ENCODE results near the gene AFAP1L1. TPM values are rescaled to one million over a fixed set of nuclear protein-coding genes. Genes with fewer than 3 reads are reported as not detected.

AFAP1L1 gene
- total and polyA plus RNA-seq, 2 donors (not counting 3 experiments of a cell fraction or from before 2014, with no cell fraction given) = 7.9 to 73.2 TPM

- Histone ChIP-seq H4K20me1 (replicated peaks; ENCODE audit: control insufficient read depth, extremely low read depth, insufficient read depth, low read length) (no peaks in the 10 kb centered on the region), H3K9ac (replicated peaks; ENCODE audit: extremely low read depth, insufficient read depth, low read length) (no peak overlapping the region), H3K9me1 (replicated peaks; ENCODE audit: control insufficient read depth, extremely low read depth, insufficient read depth, low read length) (no peaks in the 10 kb centered on the region), H3K4me3 (replicated peaks in 1 of 3; ENCODE audit: insufficient read depth in 1 of 3, low read depth in 1 of 3, low read length in 3 of 3) (no peak overlapping the region), H3K4me1 (ENCODE audit: control insufficient read depth, extremely low read depth, insufficient read depth, low read length) (peaks cover 3% of the 10 kb centered on the region), H3K9me3 (replicated peaks; ENCODE audit: control insufficient read depth, insufficient read depth, low read length) (no peaks in the 10 kb centered on the region), H3K27me3 (ENCODE audit: control insufficient read depth in 2 of 2, insufficient read depth in 2 of 2, low read length in 2 of 2) (no peaks in the 10 kb centered on the region), H3K4me2 (ENCODE audit: insufficient read depth, low read length) (no peak overlapping the region), H2AFZ (ENCODE audit: low read depth, low read length) (no peak overlapping the region), H3K79me2 (ENCODE audit: control insufficient read depth, insufficient read depth, low read length) (no peaks in the 10 kb centered on the region), H3K27ac (ENCODE audit: insufficient read depth, low read depth, low read length) (no peak overlapping the region), H3K36me3 (ENCODE audit: control insufficient read depth in 2 of 2, extremely low read depth in 1 of 2, insufficient read depth in 2 of 2, low read length in 2 of 2) (peaks cover 0 to 2% of the 10 kb centered on the region in 2 experiments)
- ChIA-PET CTCF (interaction anchor here (1.4 to 5.9 kb wide), 5 partner anchors 7 to 258 kb away, joined by 4 to 67 read pairs (median 7); no protein-coding TSS in a partner anchor), POLR2A (no interaction called here)
- intact Hi-C loops (cut with micrococcal nuclease) (no loop called here), dilution Hi-C loops (cut with MboI; ENCODE audit: extremely low pct_ligation_motif_present, low sequenced_read_pairs) (no loop called here)
- FAIRE-seq = no peak
- no peak for DNase-seq (ENCODE audit: low read depth, low spot score)
- TF ChIP-seq JUN (IDR thresholded peaks at IDR 0.05; ENCODE audit: borderline replicate concordance, insufficient read depth, insufficient read length, low read depth) (no peak), POLR2A (IDR thresholded peaks at IDR 0.05; ENCODE audit: low read depth, low read length) (no peak), EZH2 (IDR thresholded peaks at IDR 0.05; ENCODE audit: borderline replicate concordance, low read depth, low read length, severe bottlenecking) (no peak), CTCF (IDR thresholded peaks at IDR 0.05; ENCODE audit: extremely low read depth in 1 of 2, insufficient read depth in 1 of 2, low read depth in 1 of 2, low read length in 2 of 2) (no peak), POLR2AphosphoS5 (IDR thresholded peaks at IDR 0.05; ENCODE audit: insufficient read depth, low read depth, low read length) (no peak), MAX (IDR thresholded peaks at IDR 0.05; ENCODE audit: insufficient read depth, insufficient read length) (no peak), GATA2 (IDR thresholded peaks at IDR 0.05; ENCODE audit: insufficient read depth, insufficient read length, low read depth, low read length) (no peak), MYC (IDR thresholded peaks at IDR 0.05; ENCODE audit: low read depth, low read length) (no peak), FOS (IDR thresholded peaks at IDR 0.05; ENCODE audit: borderline replicate concordance, insufficient read depth, low read length) (no peak)
- BruUV-seq (replicated peaks) = no TSS peak
Measured at GRCh38 chr5:149360272-149360671, 88.6 kb downstream of the AFAP1L1 start.
